ENCODE measurements around the gene UTRN.

UTRN gene

GRCh38 chr6:144314562-144314961 lies 29.4 kb downstream of the UTRN start:
- no peak for DNase-seq

GRCh38 chr6:144315226-144315980 lies 30.3 kb downstream of the UTRN start:
- DNase-seq = no peak

- DNase-seq = no peak
Measured at GRCh38 chr6:144315981-144316861, 31.1 kb downstream of the UTRN start.

GRCh38 chr6:144316862-144317195 lies 31.7 kb downstream of the UTRN start:
- DNase-seq = peak; percentile 56

GRCh38 chr6:144317736-144318135 lies 32.6 kb downstream of the UTRN start:
- DNase-seq = no peak

GRCh38 chr6:144319211-144319610 lies 34.1 kb downstream of the UTRN start:
- DNase-seq = no peak

- DNase-seq = no peak
Measured at GRCh38 chr6:144320741-144321140, 35.6 kb downstream of the UTRN start.

GRCh38 chr6:144321839-144322591 lies 36.9 kb downstream of the UTRN start:
- no peak for DNase-seq

GRCh38 chr6:144325232-144325631 lies 40.1 kb downstream of the UTRN start:
- no peak for DNase-seq

- no peak for DNase-seq
Measured at GRCh38 chr6:144326393-144326792, 41.3 kb downstream of the UTRN start.

- DNase-seq = no peak
Measured at GRCh38 chr6:144327081-144327480, 41.9 kb downstream of the UTRN start.

GRCh38 chr6:144330017-144330987 lies 45.2 kb downstream of the UTRN start:
- DNase-seq = no peak

- no peak for DNase-seq
Measured at GRCh38 chr6:144331491-144331969, 46.4 kb downstream of the UTRN start.

GRCh38 chr6:144332177-144332576 lies 47.0 kb downstream of the UTRN start:
- DNase-seq = no peak

GRCh38 chr6:144334150-144334708 lies 49.1 kb downstream of the UTRN start:
- no peak for DNase-seq

Data from OCI-M1 (cell line).